ENCODE results near the gene SLC30A2.
A peak's percentile ranks its signal among the peaks of the same experiment; 100 is the strongest.

The SLC30A2 gene

GRCh38 chr1:26025517-26025916 is 20.4 kb downstream of the SLC30A2 start:
- TF ChIP-seq CTCF (IDR thresholded peaks at IDR 0.05; ENCODE audit: low read depth, low read length) = no peak
- Histone ChIP-seq H3K9me3 (ENCODE audit: severe bottlenecking) (no peaks in the 10 kb centered on the region), H3K27ac (no peak overlapping the region), H3K36me3 (no peaks in the 10 kb centered on the region), H3K27me3 (ENCODE audit: insufficient read depth, low read depth, severe bottlenecking) (no peaks in the 10 kb centered on the region), H3K4me3 (ENCODE audit: low read depth, low read length) (no peak overlapping the region)
- DNase-seq = no peak

GRCh38 chr1:26025060-26025459 is 20.9 kb downstream of the SLC30A2 start:
- Histone ChIP-seq H3K36me3 (no peaks in the 10 kb centered on the region), H3K9me3 (ENCODE audit: severe bottlenecking) (no peaks in the 10 kb centered on the region), H3K4me3 (ENCODE audit: low read depth, low read length) (no peak overlapping the region), H3K27ac (no peak overlapping the region), H3K27me3 (ENCODE audit: insufficient read depth, low read depth, severe bottlenecking) (no peaks in the 10 kb centered on the region)
- no peak for DNase-seq
- TF ChIP-seq CTCF (IDR thresholded peaks at IDR 0.05; ENCODE audit: low read depth, low read length) = no peak

- Histone ChIP-seq H3K4me3 (ENCODE audit: low read depth, low read length) (no peak overlapping the region), H3K36me3 (no peaks in the 10 kb centered on the region), H3K9me3 (ENCODE audit: severe bottlenecking) (no peaks in the 10 kb centered on the region), H3K27ac (no peak overlapping the region), H3K27me3 (ENCODE audit: insufficient read depth, low read depth, severe bottlenecking) (no peaks in the 10 kb centered on the region)
- no peak for DNase-seq
- TF ChIP-seq CTCF (IDR thresholded peaks at IDR 0.05; ENCODE audit: low read depth, low read length) = no peak
Measured at GRCh38 chr1:26023826-26024225, 22.1 kb downstream of the SLC30A2 start.

GRCh38 chr1:26023009-26023408 is 22.9 kb downstream of the SLC30A2 start:
- Histone ChIP-seq H3K27me3 (ENCODE audit: insufficient read depth, low read depth, severe bottlenecking) (no peaks in the 10 kb centered on the region), H3K4me3 (ENCODE audit: low read depth, low read length) (no peak overlapping the region), H3K36me3 (no peaks in the 10 kb centered on the region), H3K27ac (peak overlapping the region; percentile 66; the same call in 1 of the 2 replicates), H3K9me3 (ENCODE audit: severe bottlenecking) (no peaks in the 10 kb centered on the region)
- DNase-seq = no peak
- no peak for TF ChIP-seq CTCF (IDR thresholded peaks at IDR 0.05; ENCODE audit: low read depth, low read length)

GRCh38 chr1:26022404-26022779 is 23.5 kb downstream of the SLC30A2 start:
- TF ChIP-seq CTCF (IDR thresholded peaks at IDR 0.05; ENCODE audit: low read depth, low read length) = no peak
- H3K27ac ChIP-seq = peak overlapping the region; percentile 66
- H3K36me3 ChIP-seq = no peaks in the 10 kb centered on the region
- no peak overlapping the region; the same call in 1 of the 2 replicates for H3K4me3 ChIP-seq (ENCODE audit: low read depth, low read length)
- DNase-seq = no peak
- H3K9me3 ChIP-seq (ENCODE audit: severe bottlenecking) = no peaks in the 10 kb centered on the region
- H3K27me3 ChIP-seq (ENCODE audit: insufficient read depth, low read depth, severe bottlenecking) = no peaks in the 10 kb centered on the region

GRCh38 chr1:26021647-26022403 is 24.1 kb downstream of the SLC30A2 start, which contains the start of gene EXTL1:
TSS of gene EXTL1 (plus strand) at chr1:26021775. CDS start at chr1:26022647, 872 bp downstream.
- Histone ChIP-seq H3K36me3 (no peaks in the 10 kb centered on the region), H3K9me3 (ENCODE audit: severe bottlenecking) (no peaks in the 10 kb centered on the region), H3K27ac (peak within 1 kb of the TSS; percentile 66), H3K4me3 (ENCODE audit: low read depth, low read length) (peak within 1 kb of the TSS; percentile 36), H3K27me3 (ENCODE audit: insufficient read depth, low read depth, severe bottlenecking) (no peaks in the 10 kb centered on the region)
- DNase-seq = peak; percentile 87
- TF ChIP-seq CTCF (IDR thresholded peaks at IDR 0.05; ENCODE audit: low read depth, low read length) = no peak

Measured in WERI-Rb-1 (cell line).